HG03060 (cell line): ENCODE results near the gene FHL1.
"Not testable (repeated sequence)": the region's sequence is repeated elsewhere in the genome, so short reads cannot be mapped to it uniquely, and the experiment has no call there.

Experiments used
- ATAC-seq: cut with Tn5 transposase; IDR thresholded peaks from one replicate; pipeline ENCODE4 v1.9.1; 2021; ENCODE audit warnings: low read depth, moderate number of reproducible peaks; ENCODE audit not compliant: unreplicated experiment

The FHL1 gene

GRCh38 chrX:136146614-136147314 lies 569 bp upstream of the FHL1 start:
- ATAC-seq, result no peak

GRCh38 chrX:136147976-136148375 lies 643 bp downstream of the FHL1 start:
- no peak for ATAC-seq

GRCh38 chrX:136148391-136148790 lies 1.1 kb downstream of the FHL1 start:
- no peak for ATAC-seq

- no peak for ATAC-seq
Measured at GRCh38 chrX:136154998-136155397, 7.7 kb downstream of the FHL1 start.

GRCh38 chrX:136156560-136157117 lies 9.3 kb downstream of the FHL1 start:
- ATAC-seq, result no peak

- ATAC-seq, result no peak
Measured at GRCh38 chrX:136157187-136157586, 9.9 kb downstream of the FHL1 start.

- no peak for ATAC-seq
Measured at GRCh38 chrX:136158685-136159084, 11.4 kb downstream of the FHL1 start.

- ATAC-seq, result no peak
Measured at GRCh38 chrX:136159611-136160025, 12.3 kb downstream of the FHL1 start.

- ATAC-seq, result no peak
Measured at GRCh38 chrX:136162827-136163570, 15.7 kb downstream of the FHL1 start.

GRCh38 chrX:136163689-136164088 lies 16.4 kb downstream of the FHL1 start:
- ATAC-seq, result no peak

GRCh38 chrX:136165406-136165805 lies 18.1 kb downstream of the FHL1 start:
- ATAC-seq, result no peak

GRCh38 chrX:136166221-136166855 lies 19.0 kb downstream of the FHL1 start:
- ATAC-seq, result no peak

GRCh38 chrX:136167989-136168388 lies 20.7 kb downstream of the FHL1 start:
- not testable (repeated sequence) for ATAC-seq

- ATAC-seq, result no peak
Measured at GRCh38 chrX:136168929-136169735, 21.8 kb downstream of the FHL1 start.

GRCh38 chrX:136170139-136170800 lies 22.9 kb downstream of the FHL1 start:
- no peak for ATAC-seq

- ATAC-seq, result no peak
Measured at GRCh38 chrX:136171420-136171819, 24.1 kb downstream of the FHL1 start.

- ATAC-seq, result no peak
Measured at GRCh38 chrX:136176399-136176825, 29.1 kb downstream of the FHL1 start.

- ATAC-seq, result no peak
Measured at GRCh38 chrX:136179133-136179532, 31.8 kb downstream of the FHL1 start.

GRCh38 chrX:136182414-136182813 lies 35.1 kb downstream of the FHL1 start:
- ATAC-seq, result no peak

- ATAC-seq, result no peak
Measured at GRCh38 chrX:136183172-136183571, 35.8 kb downstream of the FHL1 start.
